HG03378 (cell line): ENCODE data around the gene INHBC.
"Not testable (repeated sequence)": the region's sequence is repeated elsewhere in the genome, so short reads cannot be mapped to it uniquely, and the experiment has no call there.

Experiments used
- ATAC-seq: cut with Tn5 transposase; IDR thresholded peaks from one replicate; pipeline ENCODE4 v1.9.1; 2021; ENCODE audit warnings: mild to moderate bottlenecking, moderate library complexity; ENCODE audit not compliant: unreplicated experiment

The INHBC gene

GRCh38 chr12:57434517-57435223, at the start of gene INHBC:
Gene INHBC, plus strand, starts transcription at chr12:57434784. Its CDS starts 103 bp downstream, at chr12:57434887.
- no peak for ATAC-seq

- no peak for ATAC-seq
These were observed 49.0 kb upstream of the INHBC start for GRCh38 chr12:57385586-57385985.

GRCh38 chr12:57386187-57386720, 48.3 kb upstream of the INHBC start:
- no peak for ATAC-seq

- ATAC-seq = no peak
These were observed 46.2 kb upstream of the INHBC start for GRCh38 chr12:57388425-57388824.

- ATAC-seq = no peak
These were observed 45.6 kb upstream of the INHBC start for GRCh38 chr12:57389033-57389432.

- no peak for ATAC-seq
These were observed 44.4 kb upstream of the INHBC start for GRCh38 chr12:57390174-57390573.

- ATAC-seq = no peak
These were observed 39.5 kb upstream of the INHBC start for GRCh38 chr12:57395121-57395520.

GRCh38 chr12:57397441-57397840, 37.1 kb upstream of the INHBC start:
- ATAC-seq = no peak

- ATAC-seq = not testable (repeated sequence)
These were observed 34.7 kb upstream of the INHBC start for GRCh38 chr12:57399718-57400463.

- ATAC-seq = no peak
These were observed 33.4 kb upstream of the INHBC start for GRCh38 chr12:57401165-57401564.

GRCh38 chr12:57402156-57402555, 32.4 kb upstream of the INHBC start:
- not testable (repeated sequence) for ATAC-seq

- ATAC-seq = no peak
These were observed 29.5 kb upstream of the INHBC start for GRCh38 chr12:57404966-57405640.

- ATAC-seq = no peak
These were observed 24.1 kb upstream of the INHBC start for GRCh38 chr12:57410534-57410933.

GRCh38 chr12:57414160-57414559, 20.4 kb upstream of the INHBC start:
- ATAC-seq = not testable (repeated sequence)

- ATAC-seq = no peak
These were observed 19.5 kb upstream of the INHBC start for GRCh38 chr12:57415088-57415487.

GRCh38 chr12:57416039-57416996, 18.3 kb upstream of the INHBC start:
- no peak for ATAC-seq

- ATAC-seq = no peak
These were observed 16.3 kb upstream of the INHBC start for GRCh38 chr12:57418255-57418654.

- ATAC-seq = no peak
These were observed 15.1 kb upstream of the INHBC start for GRCh38 chr12:57419495-57419894.

- no peak for ATAC-seq
These were observed 14.1 kb upstream of the INHBC start for GRCh38 chr12:57420482-57420881.

GRCh38 chr12:57426948-57427347, 7.6 kb upstream of the INHBC start:
- ATAC-seq = not testable (repeated sequence)
